Transverse colon (tissue), 4 donors: ENCODE measurements around the gene PALMD.

ENCODE experiments used
- CTCF ChIP-seq, 5 experiments: fragments of 200-600 bp in 3 of 5; fragments of 450-650 bp in 2 of 5; sonication (generic) in 3 of 5; IDR thresholded peaks; 1 replicate in 2 of 5; 2 replicates in 3 of 5; pipeline ENCODE4 v1.5.1; 2016 to 2017; ENCODE audit warnings: antibody characterized with exemption in 5 of 5, inconsistent platforms in 3 of 5, mild to moderate bottlenecking in 2 of 5, moderate library complexity in 1 of 5
- EP300 ChIP-seq: sonication (generic); formaldehyde crosslinking; IDR thresholded peaks from one replicate; pipeline ENCODE4 v1.6.1; 2017; ENCODE audit warnings: antibody characterized with exemption, low read depth
- POLR2A ChIP-seq: fragments of 450-650 bp; IDR thresholded peaks from one replicate; pipeline ENCODE4 v1.6.1; 2016; ENCODE audit warnings: antibody characterized with exemption, mild to moderate bottlenecking, moderate library complexity
- POLR2AphosphoS5 ChIP-seq, 3 donors: sonication (generic); formaldehyde crosslinking; IDR thresholded peaks; one replicate each; pipeline ENCODE4 v1.6.1; 2016; ENCODE audit warnings: antibody characterized with exemption in 3 of 3

GRCh38 chr1:99643021-99643779, 2.7 kb upstream of the PALMD start:
- TF ChIP-seq CTCF (IDR thresholded peaks at IDR 0.05) (no peak), POLR2AphosphoS5 (IDR thresholded peaks at IDR 0.05) (no peak), EP300 (no peak), POLR2A (no peak)
